AG04449 (cell line): Measurements from ENCODE around the gene BRD4.

Source experiments
- CTCF ChIA-PET: fragments of 350-600 bp; formaldehyde crosslinking; extraction: SDS; loops from one replicate; lab custom pipeline; 2021; ENCODE audit warnings: antibody characterized with exemption; lab: Yijun Ruan, JAX
- POLR2A ChIA-PET: fragments of 400-600, 350-600 bp; formaldehyde crosslinking; extraction: SDS; loops from one replicate; lab custom pipeline; 2020; ENCODE audit warnings: antibody characterized with exemption, inconsistent platforms; lab: Yijun Ruan, JAX
- DNase-seq: peaks from one replicate; pipeline ENCODE4 v3.0.0-alpha.2; 2010; ENCODE audit warnings: low read depth, low spot score
- H3K4me3 ChIP-seq: 2 replicates; pipeline ENCODE4 v1.5.1; 2011; ENCODE audit warnings: low read depth, mild to moderate bottlenecking, control low read depth, low read length
- TF ChIP-seq, protein P1 (sequence below): IDR thresholded peaks from one replicate; pipeline ENCODE4 v1.5.1; 2011; ENCODE audit warnings: mild to moderate bottlenecking, moderate library complexity, low read length, control low read depth, inconsistent platforms; ENCODE audit not compliant: insufficient read depth; ENCODE audit errors: missing control alignments

Gene BRD4

DNA sequence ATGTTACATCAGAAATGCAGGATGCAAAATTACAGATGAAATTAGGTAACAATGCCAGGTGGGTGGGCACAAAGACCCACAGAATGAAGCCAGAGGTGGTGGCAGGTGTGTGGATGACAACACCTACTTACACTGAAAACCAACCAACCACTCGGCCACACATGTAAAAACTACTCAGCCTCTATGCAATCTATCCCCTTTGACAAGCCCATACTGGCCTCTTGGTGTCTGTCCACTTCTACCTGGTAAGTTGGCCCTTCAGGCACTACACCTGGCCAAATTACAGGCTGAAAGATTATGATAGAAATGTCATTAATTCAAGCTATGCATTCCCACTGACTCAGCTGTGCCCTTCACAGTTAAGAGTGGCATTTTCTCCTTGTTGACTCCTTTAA is 50.0 kb downstream of the BRD4 start:
- ChIA-PET POLR2A (no interaction called here), CTCF (interaction anchor here (1.2 to 1.3 kb wide), 3 partner anchors 8 to 14 kb away, joined by 4 to 7 read pairs (median 6); no protein-coding TSS in a partner anchor)

DNA sequence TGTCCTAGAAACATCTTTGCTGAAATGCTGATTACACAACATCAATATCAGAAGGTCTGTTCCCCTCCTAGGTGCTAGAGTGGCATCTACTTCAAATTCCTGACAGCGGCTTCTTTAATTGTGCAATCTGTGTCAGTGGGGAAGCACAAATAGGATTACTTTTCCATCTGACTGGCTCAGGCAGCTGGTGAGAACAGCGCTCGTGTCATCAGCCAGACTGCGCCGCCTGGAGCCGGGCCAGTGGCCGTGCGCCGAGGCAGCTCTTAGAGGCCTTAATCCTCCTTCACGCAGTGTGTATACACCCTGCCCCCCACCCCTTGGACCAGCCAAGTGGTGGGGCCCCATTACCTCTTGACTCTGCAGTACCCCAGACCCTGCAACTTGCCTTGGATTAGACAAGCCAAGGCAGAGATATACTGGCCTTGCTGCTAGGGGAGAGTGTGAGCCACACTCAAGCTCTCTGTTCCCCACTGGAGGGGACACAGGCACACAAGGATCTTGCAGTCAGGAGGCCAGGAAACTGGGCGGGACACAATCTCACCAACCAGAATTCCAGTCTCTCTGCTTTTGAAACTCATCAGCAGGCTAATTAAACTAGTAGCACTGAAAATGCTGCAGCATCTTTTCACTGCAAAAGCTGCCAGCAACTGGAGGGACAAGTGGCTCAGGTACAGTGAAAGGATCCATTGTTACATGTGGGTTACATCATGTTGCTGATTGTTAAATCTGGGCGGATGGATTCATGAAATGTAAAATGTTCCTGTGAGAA is 51.2 kb downstream of the BRD4 start:
- ChIA-PET CTCF (interaction anchor here (0.8 to 2.2 kb wide), 4 partner anchors 9 to 78 kb away, joined by 3 to 5 read pairs (median 4); no protein-coding TSS in a partner anchor), POLR2A (no interaction called here)
- DNase-seq: no peak
- H3K4me3 ChIP-seq: 0 out of 2 replicates have a peak overlapping the region, but pooled peaks have one; percentile 2
- TF ChIP-seq, protein P1, sequence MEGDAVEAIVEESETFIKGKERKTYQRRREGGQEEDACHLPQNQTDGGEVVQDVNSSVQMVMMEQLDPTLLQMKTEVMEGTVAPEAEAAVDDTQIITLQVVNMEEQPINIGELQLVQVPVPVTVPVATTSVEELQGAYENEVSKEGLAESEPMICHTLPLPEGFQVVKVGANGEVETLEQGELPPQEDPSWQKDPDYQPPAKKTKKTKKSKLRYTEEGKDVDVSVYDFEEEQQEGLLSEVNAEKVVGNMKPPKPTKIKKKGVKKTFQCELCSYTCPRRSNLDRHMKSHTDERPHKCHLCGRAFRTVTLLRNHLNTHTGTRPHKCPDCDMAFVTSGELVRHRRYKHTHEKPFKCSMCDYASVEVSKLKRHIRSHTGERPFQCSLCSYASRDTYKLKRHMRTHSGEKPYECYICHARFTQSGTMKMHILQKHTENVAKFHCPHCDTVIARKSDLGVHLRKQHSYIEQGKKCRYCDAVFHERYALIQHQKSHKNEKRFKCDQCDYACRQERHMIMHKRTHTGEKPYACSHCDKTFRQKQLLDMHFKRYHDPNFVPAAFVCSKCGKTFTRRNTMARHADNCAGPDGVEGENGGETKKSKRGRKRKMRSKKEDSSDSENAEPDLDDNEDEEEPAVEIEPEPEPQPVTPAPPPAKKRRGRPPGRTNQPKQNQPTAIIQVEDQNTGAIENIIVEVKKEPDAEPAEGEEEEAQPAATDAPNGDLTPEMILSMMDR: peak; percentile 51

More for the DNA sequence above, 50.0 kb downstream of the BRD4 start:
- no peak for DNase-seq
- TF ChIP-seq, protein P1: no peak
- no peak overlapping the region for H3K4me3 ChIP-seq

DNA sequence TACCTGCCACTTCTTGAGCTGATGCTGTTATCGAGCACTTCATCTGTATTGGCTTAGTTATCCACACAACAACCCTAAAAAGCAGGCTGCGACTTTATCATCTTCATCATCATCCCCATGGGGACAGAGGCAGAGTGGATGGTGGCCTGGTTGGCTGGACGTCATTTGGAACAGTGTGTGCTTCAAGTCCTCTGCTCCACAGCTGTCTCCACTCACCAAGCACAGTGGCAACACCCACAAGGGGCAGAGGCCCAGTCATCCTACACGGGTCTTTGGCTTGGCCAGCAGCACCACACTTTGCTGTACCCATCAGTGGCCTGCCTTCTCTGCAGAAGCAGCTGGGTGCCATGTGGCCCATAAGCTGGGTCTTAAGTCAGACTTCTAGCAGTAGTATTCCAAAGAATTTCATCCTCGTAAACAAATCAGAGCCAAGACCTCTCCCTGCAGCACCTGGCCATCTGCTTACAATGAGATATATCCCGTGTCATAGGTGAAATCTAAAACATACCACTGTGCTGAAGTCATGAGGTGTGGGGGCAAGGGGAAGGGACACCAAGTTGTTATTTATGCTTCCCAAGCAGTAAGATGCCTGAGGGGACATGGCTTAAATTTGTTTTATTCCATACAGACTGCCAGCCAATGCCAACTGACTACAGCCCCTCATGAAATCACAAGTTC is 52.2 kb downstream of the BRD4 start:
- DNase-seq: no peak
- CTCF ChIA-PET: interaction anchor here (0.8 to 2.2 kb wide), 5 partner anchors 10 to 79 kb away, joined by 3 to 5 read pairs (median 4); no protein-coding TSS in a partner anchor
- H3K4me3 ChIP-seq: no peak overlapping the region
- POLR2A ChIA-PET: no interaction called here
- TF ChIP-seq, protein P1: no peak

DNA sequence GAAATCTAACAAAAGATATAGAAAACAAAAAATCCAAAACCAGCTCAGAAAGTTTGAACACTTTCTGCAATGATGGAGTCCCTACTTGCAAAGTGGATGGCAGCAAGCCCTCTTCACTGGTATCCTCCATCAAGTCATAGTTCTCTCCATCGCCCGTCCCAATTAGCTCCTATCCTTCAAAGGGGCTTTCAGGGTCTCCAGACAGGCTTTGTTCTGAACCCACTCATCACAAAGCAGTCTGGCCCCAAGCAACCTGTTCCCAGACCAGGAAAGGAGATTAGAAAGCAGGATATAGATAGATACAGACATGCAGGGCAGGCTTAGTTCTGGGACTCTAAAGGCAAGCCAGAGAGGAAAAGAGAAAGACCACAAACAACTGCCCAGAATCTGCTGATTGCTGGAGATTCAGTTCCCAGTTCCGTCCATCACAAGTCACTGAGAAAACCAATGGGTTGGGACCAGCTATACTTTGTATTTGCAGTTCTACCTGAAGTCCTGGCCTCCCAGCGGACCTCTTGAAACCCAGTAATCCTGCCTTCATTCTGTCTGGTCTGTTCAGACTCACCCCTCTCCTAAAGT is 52.9 kb downstream of the BRD4 start:
- DNase-seq: no peak
- CTCF ChIA-PET: interaction anchor here (1.0 to 2.2 kb wide), 3 partner anchors 11 to 29 kb away, joined by 3 to 5 read pairs (median 4); no protein-coding TSS in a partner anchor
- POLR2A ChIA-PET: no interaction called here
- TF ChIP-seq, protein P1: no peak
- H3K4me3 ChIP-seq: no peak overlapping the region

DNA sequence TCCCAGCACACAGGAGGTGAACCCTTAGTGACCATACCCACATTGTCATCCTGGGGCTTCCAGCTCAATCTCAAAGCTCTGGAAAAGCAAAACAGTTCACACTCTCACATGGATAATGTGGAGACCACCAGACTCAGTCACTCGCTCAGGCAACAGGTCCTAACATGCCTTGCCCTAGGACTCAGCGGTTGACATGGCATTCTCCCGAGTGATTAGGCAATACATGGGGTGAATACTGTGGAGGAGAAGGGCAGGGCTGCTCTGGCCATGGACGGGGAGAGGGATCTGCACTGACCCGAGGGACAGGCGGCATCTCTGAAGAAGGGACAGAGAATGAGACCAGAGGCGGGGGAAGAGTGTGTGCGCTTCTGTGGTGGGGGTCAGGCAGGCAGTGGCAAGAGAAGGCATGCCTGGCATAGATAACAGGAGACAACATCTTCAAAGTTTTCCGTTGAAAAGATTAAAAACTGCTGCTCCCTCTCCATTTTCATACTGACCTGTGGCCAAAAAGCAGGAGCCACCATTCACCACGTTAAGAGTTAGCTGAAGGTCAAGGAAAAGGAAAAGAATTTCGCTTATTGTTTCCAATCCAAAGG is 55.6 kb downstream of the BRD4 start:
- TF ChIP-seq, protein P1: no peak
- no peak overlapping the region for H3K4me3 ChIP-seq
- DNase-seq: no peak
- ChIA-PET CTCF (no interaction called here), POLR2A (no interaction called here)
